Endothelial cell (in vitro differentiated cells): Measurements from ENCODE around the gene ANKRD23. TPM values are rescaled to one million over a fixed set of nuclear protein-coding genes. Genes with fewer than 3 reads are reported as not detected.

Source experiments
- DNase-seq: peaks from one replicate; pipeline ENCODE4 v3.0.0; 2021; ENCODE audit warnings: low spot score
- H3K27ac Mint-ChIP-seq: one replicate; pipeline ENCODE4 v1.8.0; 2021; ENCODE audit warnings: mixed read lengths, inconsistent platforms; ENCODE audit not compliant: unreplicated experiment
- H3K27me3 Mint-ChIP-seq: one replicate; pipeline ENCODE4 v1.8.0; 2021; ENCODE audit warnings: mild to moderate bottlenecking, moderate library complexity, mixed read lengths, inconsistent platforms; ENCODE audit not compliant: unreplicated experiment
- H3K36me3 Mint-ChIP-seq: one replicate; pipeline ENCODE4 v1.8.0; 2021; ENCODE audit warnings: mild to moderate bottlenecking, low read depth, mixed read lengths, inconsistent platforms; ENCODE audit not compliant: unreplicated experiment
- H3K4me1 Mint-ChIP-seq: one replicate; pipeline ENCODE4 v1.8.0; 2021; ENCODE audit warnings: mild to moderate bottlenecking, mixed read lengths, inconsistent platforms; ENCODE audit not compliant: unreplicated experiment
- H3K4me3 Mint-ChIP-seq: one replicate; pipeline ENCODE4 v1.8.0; 2021; ENCODE audit warnings: mild to moderate bottlenecking, mixed read lengths, inconsistent platforms; ENCODE audit not compliant: unreplicated experiment
- H3K9me3 Mint-ChIP-seq: one replicate; pipeline ENCODE4 v1.8.0; 2021; ENCODE audit warnings: mixed read lengths, inconsistent platforms; ENCODE audit not compliant: unreplicated experiment
- CTCF ChIP-seq: fragments of 200-600 bp; sonication (generic); IDR thresholded peaks from one replicate; pipeline ENCODE4 v1.5.0; 2021; ENCODE audit warnings: antibody characterized with exemption; ENCODE audit not compliant: unreplicated experiment
- microRNA-seq: library from miRNA; unstranded; fragments of <30 nt; microRNA quantifications from one replicate; pipeline ENCODE4, GENCODE V29; 2020; ENCODE audit not compliant: unreplicated experiment
- total RNA-seq: library from RNA; stranded (reverse); fragmentation: NEBNext Ultra II Directional; extraction: Animal tissue kit (Norgen Biotek cat#: 25700); gene quantifications from one replicate; pipeline ENCODE4 v1.2.1, GENCODE V29; 2021; ENCODE audit not compliant: unreplicated experiment

ANKRD23 gene
- total RNA-seq, 1 donor from 2014 or later: 4.7 TPM

- TF ChIP-seq CTCF: no peak
- peaks cover 2% of the 10 kb centered on the region for H3K27me3 Mint-ChIP-seq
- H3K4me1 Mint-ChIP-seq: no peaks in the 10 kb centered on the region
- H3K4me3 Mint-ChIP-seq: no peak overlapping the region
- DNase-seq: no peak
- H3K27ac Mint-ChIP-seq: no peak overlapping the region
- no peaks in the 10 kb centered on the region for H3K9me3 Mint-ChIP-seq
- no peaks in the 10 kb centered on the region for H3K36me3 Mint-ChIP-seq
Observed at GRCh38 chr2:96788442-96789244, 55.2 kb downstream of the ANKRD23 start.

Small RNA genes within 50 kb of the gene (microRNA-seq; reads per million reads assigned to microRNA genes)
- gene MIR3127: 5.0 reads per million, percentile 49 among the genes with 10 or more reads in this experiment

Other genes with a start within 250 kb of the ANKRD23 start
- 36.3 TPM for gene KANSL3, start 205.7 kb downstream of the ANKRD23 start, total RNA-seq
- 1.0 TPM for gene FER1L5, start 201.3 kb downstream of the ANKRD23 start, total RNA-seq
- gene LMAN2L, start 104.0 kb downstream of the ANKRD23 start, total RNA-seq: 19.4 TPM
- gene CNNM4, start 83.1 kb downstream of the ANKRD23 start, total RNA-seq: 5.9 TPM
- 14.7 TPM for gene CNNM3, start 27.8 kb downstream of the ANKRD23 start, total RNA-seq
- 14.9 TPM for gene ANKRD39, start 14.0 kb upstream of the ANKRD23 start, total RNA-seq
- gene SEMA4C, start 26.1 kb upstream of the ANKRD23 start, total RNA-seq: 279 TPM
- 3.9 TPM for gene FAM178B, start 142.6 kb upstream of the ANKRD23 start, total RNA-seq